ENCODE results near the gene LCA5. TPM values are rescaled to one million over a fixed set of nuclear protein-coding genes. Genes with fewer than 3 reads are reported as not detected.
"Not testable (repeated sequence)": the region's sequence is repeated elsewhere in the genome, so short reads cannot be mapped to it uniquely, and the experiment has no call there.

The LCA5 gene
- total RNA-seq, 2 experiments from 2014 or later: 0.08 to 0.26 TPM

- no peaks in the 10 kb centered on the region for H3K36me3 Mint-ChIP-seq
- POLR2A ChIA-PET: no interaction called here
- peaks cover 13% of the 10 kb centered on the region for H3K27me3 Mint-ChIP-seq
- H3K9me3 Mint-ChIP-seq: no peaks in the 10 kb centered on the region
- no peaks in the 10 kb centered on the region for H3K4me1 Mint-ChIP-seq
- H3K27ac Mint-ChIP-seq: no peak overlapping the region
- ATAC-seq (ENCODE audit: low read depth) (no peak), DNase-seq (no peak)
- H3K4me3 Mint-ChIP-seq: no peak overlapping the region
Observed at GRCh38 chr6:79468587-79468986, 68.6 kb downstream of the LCA5 start.

- Mint-ChIP-seq H3K36me3 (no peaks in the 10 kb centered on the region), H3K4me3 (no peak overlapping the region), H3K4me1 (no peaks in the 10 kb centered on the region), H3K9me3 (no peaks in the 10 kb centered on the region), H3K27ac (no peak overlapping the region), H3K27me3 (peaks cover 14% of the 10 kb centered on the region)
- DNase-seq (no peak), ATAC-seq (ENCODE audit: low read depth) (no peak)
- POLR2A ChIA-PET: no interaction called here
Observed at GRCh38 chr6:79468116-79468515, 69.1 kb downstream of the LCA5 start.

- no peaks in the 10 kb centered on the region for H3K4me1 Mint-ChIP-seq
- DNase-seq (no peak), ATAC-seq (ENCODE audit: low read depth) (no peak)
- peaks cover 14% of the 10 kb centered on the region for H3K27me3 Mint-ChIP-seq
- H3K36me3 Mint-ChIP-seq: no peaks in the 10 kb centered on the region
- no peak overlapping the region for H3K27ac Mint-ChIP-seq
- POLR2A ChIA-PET: no interaction called here
- no peaks in the 10 kb centered on the region for H3K9me3 Mint-ChIP-seq
- no peak overlapping the region for H3K4me3 Mint-ChIP-seq
Observed at GRCh38 chr6:79467716-79468115, 69.5 kb downstream of the LCA5 start.

DNA sequence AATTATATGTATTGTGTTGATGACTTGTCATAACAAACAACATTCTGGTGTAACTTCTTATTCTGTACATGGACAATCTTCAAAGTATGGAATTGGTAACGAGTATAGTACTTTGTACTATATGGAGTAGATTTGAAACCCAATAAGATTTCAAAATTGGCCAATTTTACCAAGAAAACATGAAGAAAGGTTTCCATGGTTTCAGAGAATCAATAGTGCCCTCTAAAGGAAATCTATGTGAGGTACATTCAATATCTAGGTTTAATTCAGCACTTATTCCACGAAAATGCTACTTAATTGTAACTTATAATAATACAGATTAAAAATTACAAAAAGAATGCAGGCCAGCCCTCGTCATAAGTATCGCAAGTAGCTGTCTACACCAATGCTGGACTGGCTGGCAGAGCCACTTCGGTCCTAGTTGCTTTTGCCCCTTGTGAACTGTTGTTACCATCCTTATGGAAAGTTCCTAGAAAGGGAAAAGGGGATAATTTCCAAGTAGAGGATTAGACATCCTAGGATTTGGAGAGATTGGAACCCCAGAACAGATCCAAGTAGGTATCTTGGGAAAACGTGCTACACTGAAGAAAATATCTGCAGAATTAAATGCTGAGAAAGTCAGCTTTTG lies 70.9 kb downstream of the LCA5 start:
- POLR2A ChIA-PET: no interaction called here
- ATAC-seq (ENCODE audit: low read depth) (no peak), DNase-seq (no peak)
- H3K4me1 Mint-ChIP-seq: no peaks in the 10 kb centered on the region
- H3K27ac Mint-ChIP-seq: no peak overlapping the region
- H3K4me3 Mint-ChIP-seq: no peak overlapping the region
- no peaks in the 10 kb centered on the region for H3K36me3 Mint-ChIP-seq
- peaks cover 16% of the 10 kb centered on the region for H3K27me3 Mint-ChIP-seq
- no peaks in the 10 kb centered on the region for H3K9me3 Mint-ChIP-seq

DNA sequence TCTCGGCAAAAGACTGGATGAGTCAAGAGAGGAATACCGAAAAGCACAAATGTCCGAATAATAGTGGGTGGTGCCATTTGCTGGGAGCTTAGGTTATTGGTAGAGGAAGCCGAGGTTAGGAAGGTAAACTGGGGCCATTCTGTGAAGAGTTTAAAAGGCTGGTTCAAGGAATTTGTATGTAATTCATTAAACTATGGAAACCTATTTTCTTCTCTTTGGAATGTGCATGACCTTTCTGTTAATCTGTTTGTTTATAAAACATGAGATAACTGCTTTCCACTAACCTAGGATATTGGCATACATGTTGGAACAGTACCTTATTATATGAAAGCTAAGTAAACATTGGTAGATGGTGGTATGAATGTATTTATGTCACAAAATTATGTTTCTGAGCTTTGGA lies 71.8 kb downstream of the LCA5 start:
- Mint-ChIP-seq H3K9me3 (no peaks in the 10 kb centered on the region), H3K4me3 (no peak overlapping the region), H3K27me3 (peaks cover 11% of the 10 kb centered on the region), H3K27ac (no peak overlapping the region), H3K4me1 (no peaks in the 10 kb centered on the region), H3K36me3 (no peaks in the 10 kb centered on the region)
- DNase-seq: no peak
- no peak for ATAC-seq (ENCODE audit: low read depth)
- POLR2A ChIA-PET: no interaction called here

- Mint-ChIP-seq H3K27ac (no peak overlapping the region), H3K4me1 (no peaks in the 10 kb centered on the region), H3K27me3 (peaks cover 7% of the 10 kb centered on the region), H3K9me3 (peaks cover 1% of the 10 kb centered on the region), H3K36me3 (no peaks in the 10 kb centered on the region), H3K4me3 (no peak overlapping the region)
- POLR2A ChIA-PET: no interaction called here
- DNase-seq (no peak), ATAC-seq (ENCODE audit: low read depth) (no peak)
Observed at GRCh38 chr6:79463621-79464050, 73.6 kb downstream of the LCA5 start.

DNA sequence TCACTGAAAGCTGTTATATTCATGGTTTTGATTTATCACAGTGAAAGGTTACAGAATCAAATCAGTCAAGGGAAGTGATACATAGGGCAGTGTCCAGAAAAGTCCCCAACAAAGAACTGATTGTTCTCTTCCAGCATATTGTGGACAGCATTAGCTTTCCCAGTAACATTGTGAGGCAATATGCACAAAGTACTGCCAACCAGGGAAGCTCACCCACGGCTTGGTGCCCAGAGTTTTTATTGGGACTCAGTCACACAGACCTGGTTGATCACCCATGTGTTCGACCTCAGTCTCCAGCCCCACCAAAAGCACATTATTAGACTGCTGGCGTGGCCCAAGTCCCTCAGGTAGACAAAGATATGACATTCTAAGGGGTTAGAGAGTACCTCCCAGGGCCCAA lies 76.0 kb downstream of the LCA5 start:
- no peak for ATAC-seq (ENCODE audit: low read depth)
- Mint-ChIP-seq H3K27me3 (peaks cover 5% of the 10 kb centered on the region), H3K36me3 (no peaks in the 10 kb centered on the region), H3K4me1 (no peaks in the 10 kb centered on the region), H3K27ac (no peak overlapping the region), H3K4me3 (no peak overlapping the region), H3K9me3 (peaks cover 1% of the 10 kb centered on the region)
- POLR2A ChIA-PET: no interaction called here
- no peak for DNase-seq

- H3K36me3 Mint-ChIP-seq: no peaks in the 10 kb centered on the region
- no peak overlapping the region for H3K27ac Mint-ChIP-seq
- ATAC-seq (ENCODE audit: low read depth) (no peak), DNase-seq (no peak)
- H3K27me3 Mint-ChIP-seq: no peaks in the 10 kb centered on the region
- no peak overlapping the region for H3K4me3 Mint-ChIP-seq
- peaks cover 1% of the 10 kb centered on the region for H3K9me3 Mint-ChIP-seq
- no peaks in the 10 kb centered on the region for H3K4me1 Mint-ChIP-seq
- POLR2A ChIA-PET: no interaction called here
Observed at GRCh38 chr6:79455446-79455845, 81.8 kb downstream of the LCA5 start.

GRCh38 chr6:79453558-79454042 lies 83.6 kb downstream of the LCA5 start:
- H3K27me3 Mint-ChIP-seq: no peaks in the 10 kb centered on the region
- POLR2A ChIA-PET: no interaction called here
- no peak for DNase-seq
- H3K9me3 Mint-ChIP-seq: no peaks in the 10 kb centered on the region
- H3K27ac Mint-ChIP-seq: no peak overlapping the region
- no peaks in the 10 kb centered on the region for H3K4me1 Mint-ChIP-seq
- no peaks in the 10 kb centered on the region for H3K36me3 Mint-ChIP-seq
- H3K4me3 Mint-ChIP-seq: no peak overlapping the region
- ATAC-seq (ENCODE audit: low read depth): no peak

GRCh38 chr6:79450984-79451383 lies 86.2 kb downstream of the LCA5 start:
- Mint-ChIP-seq H3K36me3 (no peaks in the 10 kb centered on the region), H3K4me1 (no peaks in the 10 kb centered on the region), H3K4me3 (no peak overlapping the region), H3K9me3 (no peaks in the 10 kb centered on the region), H3K27ac (no peak overlapping the region), H3K27me3 (no peaks in the 10 kb centered on the region)
- POLR2A ChIA-PET: no interaction called here
- ATAC-seq (ENCODE audit: low read depth) (no peak), DNase-seq (no peak)

DNA sequence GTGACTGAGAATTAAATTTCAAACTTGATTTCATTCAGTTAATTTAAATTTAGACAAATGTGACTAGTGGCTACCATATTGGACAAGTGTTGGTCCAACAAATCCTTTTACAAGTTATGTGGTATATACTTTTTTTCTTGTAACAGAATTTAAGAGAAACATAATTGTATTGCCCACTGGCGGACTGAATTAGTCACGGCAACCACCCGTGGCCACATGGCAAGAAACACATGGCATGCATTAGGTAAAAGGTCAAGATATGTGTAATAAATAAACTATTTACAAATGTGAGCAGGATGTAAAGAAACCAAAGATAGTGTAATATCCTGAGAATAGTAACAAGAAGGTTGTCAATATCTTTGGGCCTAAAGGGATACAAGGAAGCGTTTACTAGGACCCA lies 91.2 kb downstream of the LCA5 start:
- DNase-seq (no peak), ATAC-seq (ENCODE audit: low read depth) (no peak)
- Mint-ChIP-seq H3K36me3 (no peaks in the 10 kb centered on the region), H3K4me3 (no peak overlapping the region), H3K4me1 (no peaks in the 10 kb centered on the region), H3K27me3 (no peaks in the 10 kb centered on the region), H3K27ac (no peak overlapping the region), H3K9me3 (peaks cover 4% of the 10 kb centered on the region)
- POLR2A ChIA-PET: no interaction called here

- H3K9me3 Mint-ChIP-seq; DNase-seq; H3K4me3 Mint-ChIP-seq; H3K27me3 Mint-ChIP-seq; POLR2A ChIA-PET; H3K27ac Mint-ChIP-seq; H3K4me1 Mint-ChIP-seq; H3K36me3 Mint-ChIP-seq; ATAC-seq (ENCODE audit: low read depth): not testable (repeated sequence)
Observed at GRCh38 chr6:79443876-79444275, 93.4 kb downstream of the LCA5 start.

- POLR2A ChIA-PET: no interaction called here
- Mint-ChIP-seq H3K9me3 (peaks cover 4% of the 10 kb centered on the region), H3K27me3 (no peaks in the 10 kb centered on the region), H3K36me3 (no peaks in the 10 kb centered on the region), H3K4me3 (no peak overlapping the region), H3K27ac (no peak overlapping the region), H3K4me1 (no peaks in the 10 kb centered on the region)
- ATAC-seq (ENCODE audit: low read depth): no peak
- no peak for DNase-seq
Observed at GRCh38 chr6:79441192-79441591, 96.0 kb downstream of the LCA5 start.

GRCh38 chr6:79440598-79440997 lies 96.6 kb downstream of the LCA5 start:
- Mint-ChIP-seq H3K36me3 (no peaks in the 10 kb centered on the region), H3K9me3 (peaks cover 4% of the 10 kb centered on the region)

DNA sequence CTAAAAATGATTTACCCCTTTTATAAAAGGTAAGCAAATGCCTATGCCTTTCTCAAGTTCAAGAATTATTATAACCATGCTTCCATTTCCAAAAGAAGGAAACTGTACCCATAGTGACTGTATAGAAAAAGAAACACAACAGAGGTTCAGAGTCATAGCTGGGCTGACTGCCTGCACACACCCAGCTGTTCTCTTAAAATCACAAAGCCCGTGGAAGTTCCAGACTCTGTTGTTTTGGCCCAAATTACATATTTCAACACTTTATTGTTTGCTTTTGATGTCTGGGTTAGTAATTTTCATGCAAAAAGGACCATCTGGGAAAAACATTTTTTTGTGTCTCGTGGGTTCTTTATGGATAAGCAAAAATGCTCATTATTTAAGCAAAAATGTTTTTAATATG lies 99.2 kb downstream of the LCA5 start:
- no peaks in the 10 kb centered on the region for H3K9me3 Mint-ChIP-seq

More at GRCh38 chr6:79440598-79440997, 96.6 kb downstream of the LCA5 start:
- Mint-ChIP-seq H3K27ac (no peak overlapping the region), H3K4me1 (no peaks in the 10 kb centered on the region), H3K27me3 (no peaks in the 10 kb centered on the region), H3K4me3 (no peak overlapping the region)
- POLR2A ChIA-PET: no interaction called here
- DNase-seq: no peak
- no peak for ATAC-seq (ENCODE audit: low read depth)

More for the DNA sequence above, 99.2 kb downstream of the LCA5 start:
- Mint-ChIP-seq H3K4me3 (no peak overlapping the region), H3K27ac (no peak overlapping the region), H3K4me1 (no peaks in the 10 kb centered on the region), H3K36me3 (no peaks in the 10 kb centered on the region), H3K27me3 (peaks cover 2% of the 10 kb centered on the region)
- DNase-seq: no peak
- ATAC-seq (ENCODE audit: low read depth): no peak
- POLR2A ChIA-PET: no interaction called here

Measured in activated naive CD8-positive, alpha-beta T cell treated with anti-CD3 and anti-CD28 coated beads, Interleukin-2, amount 10 ng/mL, durations not matched to agents 7 days and 5 days (primary cell).